ENCODE results near the gene STAT5B.
"Not testable (repeated sequence)": the region's sequence is repeated elsewhere in the genome, so short reads cannot be mapped to it uniquely, and the experiment has no call there.

Gene STAT5B

GRCh38 chr17:42233156-42233555, 43.0 kb downstream of the STAT5B start:
- no peak for DNase-seq (ENCODE audit: low read depth)

- DNase-seq (ENCODE audit: low read depth): no peak
Observed at GRCh38 chr17:42230225-42230624, 46.0 kb downstream of the STAT5B start.

GRCh38 chr17:42227849-42228700, 48.1 kb downstream of the STAT5B start:
- DNase-seq (ENCODE audit: low read depth): no peak

GRCh38 chr17:42225646-42226045, 50.5 kb downstream of the STAT5B start:
- DNase-seq (ENCODE audit: low read depth): no peak

GRCh38 chr17:42224651-42225050, 51.5 kb downstream of the STAT5B start:
- no peak for DNase-seq (ENCODE audit: low read depth)

GRCh38 chr17:42221886-42222745, 54.1 kb downstream of the STAT5B start:
- peak; percentile 33 for DNase-seq (ENCODE audit: low read depth)

GRCh38 chr17:42219280-42219679, 56.9 kb downstream of the STAT5B start:
- not testable (repeated sequence) for DNase-seq (ENCODE audit: low read depth)

GRCh38 chr17:42214156-42214555, 62.0 kb downstream of the STAT5B start:
- DNase-seq (ENCODE audit: low read depth): no peak

- no peak for DNase-seq (ENCODE audit: low read depth)
Observed at GRCh38 chr17:42212382-42212781, 63.8 kb downstream of the STAT5B start.

GRCh38 chr17:42211921-42212341, 64.3 kb downstream of the STAT5B start:
- not testable (repeated sequence) for DNase-seq (ENCODE audit: low read depth)

GRCh38 chr17:42210046-42210445, 66.1 kb downstream of the STAT5B start:
- no peak for DNase-seq (ENCODE audit: low read depth)

GRCh38 chr17:42206153-42206612, 70.0 kb downstream of the STAT5B start:
- DNase-seq (ENCODE audit: low read depth): not testable (repeated sequence)

- no peak for DNase-seq (ENCODE audit: low read depth)
Observed at GRCh38 chr17:42203354-42203753, 72.8 kb downstream of the STAT5B start.

- no peak for DNase-seq (ENCODE audit: low read depth)
Observed at GRCh38 chr17:42202696-42203095, 73.5 kb downstream of the STAT5B start.

- no peak for DNase-seq (ENCODE audit: low read depth)
Observed at GRCh38 chr17:42202159-42202558, 74.0 kb downstream of the STAT5B start.

GRCh38 chr17:42201458-42201772, 74.8 kb downstream of the STAT5B start:
- no peak for DNase-seq (ENCODE audit: low read depth)

- DNase-seq (ENCODE audit: low read depth): no peak
Observed at GRCh38 chr17:42200706-42201457, 75.3 kb downstream of the STAT5B start.

GRCh38 chr17:42199416-42200011, 76.7 kb downstream of the STAT5B start:
- DNase-seq (ENCODE audit: low read depth): no peak

GRCh38 chr17:42198897-42199296, 77.3 kb downstream of the STAT5B start:
- DNase-seq (ENCODE audit: low read depth): no peak

- no peak for DNase-seq (ENCODE audit: low read depth)
Observed at GRCh38 chr17:42197564-42198156, 78.5 kb downstream of the STAT5B start.
